Measurements from ENCODE around the gene EPHB2.

GRCh38 chr1:22796642-22797041 is 86.0 kb downstream of the EPHB2 start:
- TF ChIP-seq TAF1 (IDR thresholded peaks at IDR 0.05; ENCODE audit: low read depth, low read length) (no peak), POLR2AphosphoS5 (IDR thresholded peaks at IDR 0.05; ENCODE audit: low read depth, low read length) (no peak), POLR2A (IDR thresholded peaks at IDR 0.05; ENCODE audit: low read depth, low read length) (no peak)
